DOHH2 (cell line): ENCODE results near the gene FBXL13.
"Not testable (repeated sequence)": the region's sequence is repeated elsewhere in the genome, so short reads cannot be mapped to it uniquely, and the experiment has no call there.

Source experiments
- EZH2phosphoT487 ChIP-seq: fragments of 200-600 bp; sonication (generic); IDR thresholded peaks from 2 replicates; pipeline ENCODE4 v1.6.1; 2017; ENCODE audit warnings: borderline replicate concordance, mild to moderate bottlenecking, antibody characterized with exemption, low read length, moderate library complexity, mixed read lengths
- TF ChIP-seq, protein P1 (sequence below): fragments of 200-600 bp; sonication (generic); IDR thresholded peaks from one replicate; pipeline ENCODE4 v1.5.1; 2014; ENCODE audit warnings: antibody characterized with exemption, mild to moderate bottlenecking, low read depth, low read length; ENCODE audit not compliant: poor library complexity, severe bottlenecking

GRCh38 chr7:102791831-102792230, 282.8 kb downstream of the FBXL13 start:
- TF ChIP-seq, protein P1, sequence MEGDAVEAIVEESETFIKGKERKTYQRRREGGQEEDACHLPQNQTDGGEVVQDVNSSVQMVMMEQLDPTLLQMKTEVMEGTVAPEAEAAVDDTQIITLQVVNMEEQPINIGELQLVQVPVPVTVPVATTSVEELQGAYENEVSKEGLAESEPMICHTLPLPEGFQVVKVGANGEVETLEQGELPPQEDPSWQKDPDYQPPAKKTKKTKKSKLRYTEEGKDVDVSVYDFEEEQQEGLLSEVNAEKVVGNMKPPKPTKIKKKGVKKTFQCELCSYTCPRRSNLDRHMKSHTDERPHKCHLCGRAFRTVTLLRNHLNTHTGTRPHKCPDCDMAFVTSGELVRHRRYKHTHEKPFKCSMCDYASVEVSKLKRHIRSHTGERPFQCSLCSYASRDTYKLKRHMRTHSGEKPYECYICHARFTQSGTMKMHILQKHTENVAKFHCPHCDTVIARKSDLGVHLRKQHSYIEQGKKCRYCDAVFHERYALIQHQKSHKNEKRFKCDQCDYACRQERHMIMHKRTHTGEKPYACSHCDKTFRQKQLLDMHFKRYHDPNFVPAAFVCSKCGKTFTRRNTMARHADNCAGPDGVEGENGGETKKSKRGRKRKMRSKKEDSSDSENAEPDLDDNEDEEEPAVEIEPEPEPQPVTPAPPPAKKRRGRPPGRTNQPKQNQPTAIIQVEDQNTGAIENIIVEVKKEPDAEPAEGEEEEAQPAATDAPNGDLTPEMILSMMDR = not testable (repeated sequence)
- TF ChIP-seq EZH2phosphoT487 = not testable (repeated sequence)
